GM19193 (cell line): ENCODE measurements around the gene HGF.

Experiments used
- POLR2A ChIP-seq: IDR thresholded peaks from 4 replicates; pipeline ENCODE4 v1.6.1; 2011; ENCODE audit not compliant: insufficient read depth, insufficient read length; ENCODE audit errors: extremely low read depth

Gene HGF

GRCh38 chr7:81769891-81770727 lies at the start of gene HGF:
Gene HGF (minus strand): TSS chr7:81770047. CDS start chr7:81769971, 76 bp downstream.
- TF ChIP-seq POLR2A = no peak

DNA sequence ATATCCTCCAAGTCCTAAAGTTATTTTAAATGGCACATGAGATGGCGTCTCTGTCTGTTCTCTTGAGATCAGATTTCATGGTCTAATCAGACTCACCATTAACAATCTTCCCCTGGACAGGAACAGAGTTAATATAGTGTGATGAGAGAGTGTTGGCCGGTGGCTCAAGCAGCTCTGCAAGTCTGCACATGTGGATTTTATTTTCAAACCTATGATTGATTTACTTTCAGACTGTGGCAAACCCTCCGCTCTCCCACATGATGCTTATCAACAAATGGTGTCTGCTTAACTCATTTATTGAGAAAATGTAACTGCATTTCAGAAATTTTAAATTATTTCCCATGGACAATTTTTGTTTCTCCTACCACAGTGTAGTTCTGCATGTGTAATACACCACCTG lies 46.5 kb upstream of the HGF start:
- no peak for TF ChIP-seq POLR2A

DNA sequence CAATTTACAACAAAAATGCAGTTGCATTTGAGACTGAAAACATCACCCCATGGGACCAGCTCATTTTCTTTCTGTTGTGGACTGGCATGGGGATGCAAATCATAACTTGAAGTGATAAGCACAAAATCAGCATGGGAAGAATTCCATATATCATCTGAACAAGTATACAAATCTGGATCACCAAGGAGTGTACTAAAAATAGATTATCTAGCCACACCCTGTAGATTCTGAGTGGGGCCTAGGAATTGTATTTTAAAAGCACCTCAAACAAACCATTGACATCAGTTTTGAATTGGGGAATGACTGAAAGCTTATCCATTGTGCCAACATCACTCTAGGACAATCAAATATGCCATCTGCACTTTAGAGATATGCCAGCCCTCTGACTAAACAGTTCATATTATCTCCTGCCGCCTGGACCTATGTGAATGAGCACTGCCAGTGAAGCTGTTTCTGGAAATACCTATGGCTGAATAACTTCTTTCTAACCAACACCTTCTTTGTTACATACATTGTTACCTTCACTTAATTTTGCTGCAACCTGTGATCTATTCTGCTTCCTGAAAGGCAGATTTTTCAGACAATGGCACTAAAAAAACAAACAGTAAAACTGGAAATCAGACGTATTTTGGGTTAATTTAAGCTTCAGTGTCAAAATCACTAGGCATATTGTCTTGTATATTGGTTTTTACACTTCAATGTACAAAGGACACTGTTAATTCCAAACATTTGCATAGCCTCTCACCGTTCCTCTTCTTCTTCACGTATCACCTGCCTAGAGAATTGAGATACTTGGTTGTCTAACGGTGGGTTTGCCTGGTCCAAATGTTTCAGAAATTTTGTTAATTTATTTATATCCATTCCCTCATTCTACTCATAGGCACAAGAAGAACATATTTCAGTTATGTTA lies 42.4 kb upstream of the HGF start:
- TF ChIP-seq POLR2A = no peak

- TF ChIP-seq POLR2A = no peak
Measured at GRCh38 chr7:81810476-81811155, 40.8 kb upstream of the HGF start.

GRCh38 chr7:81803267-81803666 lies 33.4 kb upstream of the HGF start:
- no peak for TF ChIP-seq POLR2A

DNA sequence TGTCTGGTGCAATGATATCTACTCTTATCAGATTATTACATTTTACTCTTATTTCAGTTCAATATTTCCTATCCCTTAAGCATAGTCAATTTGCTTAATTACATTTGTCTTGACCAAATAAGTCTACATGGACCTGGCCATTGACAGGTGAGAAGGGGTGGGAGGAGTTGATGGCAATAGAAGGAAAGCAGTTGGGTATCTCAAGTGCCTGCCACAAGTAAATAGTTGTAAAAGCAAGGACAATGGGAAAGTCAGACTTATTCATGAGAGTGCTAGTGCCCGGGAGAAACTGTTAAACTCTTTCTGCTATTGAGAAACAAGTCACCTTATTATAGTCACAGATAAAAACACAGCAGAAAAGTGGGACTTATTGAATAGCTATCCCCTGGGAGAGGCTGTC lies 32.4 kb upstream of the HGF start:
- TF ChIP-seq POLR2A = no peak

DNA sequence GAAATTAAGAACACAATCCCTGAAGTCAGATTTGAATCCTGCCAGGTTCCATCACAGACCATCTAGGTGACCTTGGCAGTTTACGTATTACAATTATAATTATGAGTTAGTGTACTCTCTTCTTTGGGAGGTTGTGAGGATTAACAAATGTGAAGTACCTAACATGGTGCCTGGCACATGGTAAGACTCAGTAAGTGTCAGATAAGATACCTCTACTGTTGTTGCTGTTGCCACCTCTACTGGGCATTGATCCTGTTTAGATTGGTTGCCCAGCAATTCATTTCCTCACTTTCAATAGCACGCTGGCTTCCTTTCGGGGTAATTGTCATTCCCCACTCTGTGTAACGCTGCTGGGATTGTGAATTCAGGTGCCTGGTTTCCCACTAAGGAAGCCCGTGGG lies 31.7 kb upstream of the HGF start:
- TF ChIP-seq POLR2A = no peak

DNA sequence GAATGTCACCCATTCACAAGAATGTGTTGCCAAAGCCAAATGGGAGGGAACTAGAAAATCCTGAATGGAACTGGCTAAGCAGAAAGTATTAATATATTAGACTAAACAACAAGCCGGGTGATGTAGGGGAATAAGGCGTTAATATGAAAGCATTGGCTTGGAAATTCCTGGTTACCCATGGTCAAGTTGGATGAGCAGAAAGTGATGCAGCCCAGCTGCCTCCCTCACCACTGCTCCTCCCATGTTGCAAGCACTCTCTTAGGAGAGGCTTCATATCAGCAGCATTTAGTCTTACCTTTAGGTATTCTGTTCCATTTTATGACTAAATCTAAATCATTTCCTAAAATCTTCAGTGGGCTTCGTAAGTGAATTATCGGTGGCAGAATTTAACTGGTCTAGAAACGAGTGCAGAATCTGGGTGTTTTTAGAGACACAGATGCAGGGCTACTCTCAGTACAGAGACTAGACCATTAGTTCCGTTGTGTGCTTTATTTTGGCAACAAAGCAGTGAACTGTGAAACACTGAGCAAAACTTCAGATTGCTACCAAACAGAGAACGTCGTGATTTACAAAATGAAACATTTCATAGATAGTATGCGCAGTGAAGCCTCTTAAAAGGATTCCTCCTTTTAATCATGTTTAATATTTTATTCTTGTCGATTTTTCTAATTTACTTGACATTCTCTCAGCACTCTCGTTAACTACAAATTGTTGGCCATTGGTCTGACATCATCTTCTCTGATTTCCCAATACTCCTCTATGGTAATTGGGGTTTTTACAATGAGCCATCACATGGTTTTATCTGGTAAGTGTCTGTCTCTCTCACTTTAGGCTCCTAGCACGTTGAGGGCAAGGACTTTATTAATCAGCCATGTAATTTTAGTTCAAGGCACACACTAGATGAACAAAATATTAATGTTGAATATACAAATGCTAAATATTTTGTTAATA lies 22.0 kb upstream of the HGF start:
- TF ChIP-seq POLR2A = no peak

GRCh38 chr7:81790686-81791085 lies 20.8 kb upstream of the HGF start:
- no peak for TF ChIP-seq POLR2A

DNA sequence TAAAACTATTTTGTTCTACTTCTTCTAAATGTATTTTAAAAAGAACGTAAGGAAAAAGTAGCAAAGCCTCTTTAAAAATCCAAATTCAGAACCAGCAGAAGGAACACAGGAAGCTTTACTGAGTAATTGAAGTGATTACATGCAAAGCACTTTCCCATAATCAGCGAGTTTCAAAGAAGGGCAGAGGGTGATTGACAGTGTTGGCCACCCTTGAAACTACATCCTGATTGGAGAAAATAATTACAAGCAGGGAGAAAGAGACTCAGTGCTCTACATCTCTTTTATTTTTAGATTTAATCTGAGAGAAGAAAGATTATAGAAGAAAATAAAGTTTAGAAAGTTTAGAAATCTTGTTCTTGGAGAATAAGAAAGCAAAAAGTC lies 20.3 kb upstream of the HGF start:
- TF ChIP-seq POLR2A = no peak

- TF ChIP-seq POLR2A = no peak
Measured at GRCh38 chr7:81789406-81790119, 19.7 kb upstream of the HGF start.

DNA sequence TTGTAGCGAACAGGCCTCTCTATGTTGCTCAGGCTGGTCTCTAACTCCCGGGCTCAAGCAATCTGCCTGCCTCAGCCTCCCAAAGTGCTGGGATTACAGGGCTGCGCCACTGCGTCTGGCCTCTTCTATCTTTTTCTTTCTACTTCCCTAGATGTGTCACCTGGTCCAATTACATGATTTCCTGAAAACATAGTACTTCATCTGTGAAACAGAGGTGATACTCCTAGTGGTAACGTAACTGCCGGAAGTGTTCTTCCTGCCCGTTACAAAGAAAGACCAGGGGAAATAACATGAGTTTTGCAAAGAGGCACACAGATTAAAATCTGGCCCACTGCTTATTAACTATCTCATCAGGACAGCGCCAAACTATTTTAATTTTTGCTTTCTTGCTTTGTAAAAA lies 18.4 kb upstream of the HGF start:
- TF ChIP-seq POLR2A = no peak

DNA sequence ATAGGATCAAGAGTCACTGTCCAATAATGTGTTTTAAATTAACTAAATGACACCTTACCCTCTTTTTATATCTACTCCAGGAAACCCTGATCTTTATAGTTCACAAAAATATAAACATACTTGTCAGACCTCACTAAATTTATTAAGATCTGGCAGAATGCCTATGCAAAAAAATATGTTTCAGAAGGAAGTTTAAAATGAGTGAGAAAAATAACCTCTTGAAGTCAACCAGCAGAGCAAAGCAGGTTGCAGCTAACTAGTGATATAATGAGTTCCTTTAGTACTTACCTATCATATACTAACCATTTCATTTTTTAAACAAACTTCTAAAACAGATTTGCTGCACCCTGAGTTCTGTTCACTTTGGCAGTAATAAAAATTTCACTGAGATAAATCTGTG lies 14.0 kb upstream of the HGF start:
- TF ChIP-seq POLR2A = no peak
